Uterus (tissue), 4 donors: Measurements from ENCODE around the gene ZSCAN23. TPM values are rescaled to one million over a fixed set of nuclear protein-coding genes. Genes with fewer than 3 reads are reported as not detected.
A peak's percentile ranks its signal among the peaks of the same experiment; 100 is the strongest.

ENCODE experiments used
- DNase-seq, 2 donors: peaks; one replicate each; pipeline ENCODE4 v3.0.0-alpha.2; 2019 to 2020
- H3K27ac ChIP-seq, 2 donors: fragments of 200-600 bp; sonication (generic); 1 replicate in 1 of 2; 2 replicates in 1 of 2; pipeline ENCODE4 v1.5.1; 2016 to 2018
- H3K27me3 ChIP-seq, 2 donors: fragments of 200-600 bp; sonication (generic); one replicate each; pipeline ENCODE4 v1.5.1; 2018 to 2019; ENCODE audit warnings: control low read depth in 1 of 2
- H3K36me3 ChIP-seq, 2 donors: fragments of 200-600 bp; sonication (generic); one replicate each; pipeline ENCODE4 v1.5.1; 2019; ENCODE audit warnings: control low read depth in 1 of 2
- H3K4me1 ChIP-seq, 2 donors: fragments of 200-600 bp; sonication (generic); one replicate each; pipeline ENCODE4 v1.5.1; 2018 to 2019; ENCODE audit warnings: control low read depth in 1 of 2
- H3K4me3 ChIP-seq, 2 donors: fragments of 200-600 bp; sonication (generic); 1 replicate in 1 of 2; 2 replicates in 1 of 2; pipeline ENCODE4 v1.5.1; 2018 to 2019; ENCODE audit warnings: mild to moderate bottlenecking in 1 of 2
- H3K9me3 ChIP-seq, 2 donors: fragments of 200-600 bp; sonication (generic); one replicate each; pipeline ENCODE4 v1.5.1; 2019; ENCODE audit warnings: control low read depth in 1 of 2
- POLR2A ChIP-seq, 2 donors: fragments of 450-650 bp; IDR thresholded peaks; one replicate each; pipeline ENCODE4 v1.6.1; 2016; ENCODE audit warnings: antibody characterized with exemption in 2 of 2, mild to moderate bottlenecking in 1 of 2, moderate library complexity in 1 of 2
- intact Hi-C: fragments of 100-400 bp; cut with DNase I; formaldehyde crosslinking; loops from one replicate; pipeline ENCODE4 v1.15.1; 2023; ENCODE audit warnings: low total_unique reads
- total RNA-seq, 4 donors: library from RNA; depleted of rRNA in 3 of 4; stranded (reverse); fragments of >200 nt in 3 of 4; gene quantifications; one replicate each; pipeline versions ENCODE4 v1.1.0 to v1.2.4, GENCODE V29; 2014 to 2023
- TF ChIP-seq, protein P1 (sequence below), 4 experiments: fragments of 200-600 bp in 2 of 4; fragments of 450-650 bp in 2 of 4; sonication (generic) in 2 of 4; IDR thresholded peaks; one replicate each; pipeline ENCODE4 v1.5.1; 2016 to 2019; ENCODE audit warnings: antibody characterized with exemption in 4 of 4, mild to moderate bottlenecking in 2 of 4, moderate library complexity in 1 of 4
- donor health status: DM: yes; HTN: yes; CAD: no.

Gene ZSCAN23
- total RNA-seq, 4 donors from 2014 or later: 0.26 to 21.3 (median 7.5) TPM; not detected in 1

DNA sequence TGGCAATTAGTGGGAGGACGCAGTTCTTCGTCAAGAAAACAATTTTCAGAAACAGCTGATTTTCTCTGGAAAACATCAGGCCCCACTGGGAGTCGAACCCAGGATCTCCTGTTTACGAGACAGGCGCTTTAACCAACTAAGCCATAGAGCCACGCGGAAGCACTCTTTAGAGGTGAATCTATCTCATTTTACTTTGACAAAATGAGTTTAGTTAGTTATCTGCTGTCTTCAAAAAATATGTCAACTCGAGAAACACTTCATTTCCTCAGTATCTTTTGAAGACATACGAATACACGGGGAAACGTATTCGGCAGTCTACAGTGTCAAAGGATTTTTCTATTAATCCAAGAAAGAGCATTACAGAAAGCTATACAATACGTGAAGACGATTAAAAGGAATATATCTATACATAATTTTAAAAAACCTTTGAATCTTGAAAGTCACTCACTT, 45.6 kb upstream of the ZSCAN23 start:
- Histone ChIP-seq H3K4me1 (no peaks in the 10 kb centered on the region), H3K36me3 (no peaks in the 10 kb centered on the region), H3K9me3 (no peaks in the 10 kb centered on the region), H3K27me3 (no peaks in the 10 kb centered on the region), H3K4me3 (peak overlapping the region; percentile 46 to 56), H3K27ac (peak overlapping the region; percentile 90 to 95)
- TF ChIP-seq, protein P1, sequence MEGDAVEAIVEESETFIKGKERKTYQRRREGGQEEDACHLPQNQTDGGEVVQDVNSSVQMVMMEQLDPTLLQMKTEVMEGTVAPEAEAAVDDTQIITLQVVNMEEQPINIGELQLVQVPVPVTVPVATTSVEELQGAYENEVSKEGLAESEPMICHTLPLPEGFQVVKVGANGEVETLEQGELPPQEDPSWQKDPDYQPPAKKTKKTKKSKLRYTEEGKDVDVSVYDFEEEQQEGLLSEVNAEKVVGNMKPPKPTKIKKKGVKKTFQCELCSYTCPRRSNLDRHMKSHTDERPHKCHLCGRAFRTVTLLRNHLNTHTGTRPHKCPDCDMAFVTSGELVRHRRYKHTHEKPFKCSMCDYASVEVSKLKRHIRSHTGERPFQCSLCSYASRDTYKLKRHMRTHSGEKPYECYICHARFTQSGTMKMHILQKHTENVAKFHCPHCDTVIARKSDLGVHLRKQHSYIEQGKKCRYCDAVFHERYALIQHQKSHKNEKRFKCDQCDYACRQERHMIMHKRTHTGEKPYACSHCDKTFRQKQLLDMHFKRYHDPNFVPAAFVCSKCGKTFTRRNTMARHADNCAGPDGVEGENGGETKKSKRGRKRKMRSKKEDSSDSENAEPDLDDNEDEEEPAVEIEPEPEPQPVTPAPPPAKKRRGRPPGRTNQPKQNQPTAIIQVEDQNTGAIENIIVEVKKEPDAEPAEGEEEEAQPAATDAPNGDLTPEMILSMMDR (IDR thresholded peaks at IDR 0.05): no peak
- no peak for TF ChIP-seq POLR2A (IDR thresholded peaks at IDR 0.05)
- peak; percentile 58 to 60 for DNase-seq
- intact Hi-C loops: no loop called here

DNA sequence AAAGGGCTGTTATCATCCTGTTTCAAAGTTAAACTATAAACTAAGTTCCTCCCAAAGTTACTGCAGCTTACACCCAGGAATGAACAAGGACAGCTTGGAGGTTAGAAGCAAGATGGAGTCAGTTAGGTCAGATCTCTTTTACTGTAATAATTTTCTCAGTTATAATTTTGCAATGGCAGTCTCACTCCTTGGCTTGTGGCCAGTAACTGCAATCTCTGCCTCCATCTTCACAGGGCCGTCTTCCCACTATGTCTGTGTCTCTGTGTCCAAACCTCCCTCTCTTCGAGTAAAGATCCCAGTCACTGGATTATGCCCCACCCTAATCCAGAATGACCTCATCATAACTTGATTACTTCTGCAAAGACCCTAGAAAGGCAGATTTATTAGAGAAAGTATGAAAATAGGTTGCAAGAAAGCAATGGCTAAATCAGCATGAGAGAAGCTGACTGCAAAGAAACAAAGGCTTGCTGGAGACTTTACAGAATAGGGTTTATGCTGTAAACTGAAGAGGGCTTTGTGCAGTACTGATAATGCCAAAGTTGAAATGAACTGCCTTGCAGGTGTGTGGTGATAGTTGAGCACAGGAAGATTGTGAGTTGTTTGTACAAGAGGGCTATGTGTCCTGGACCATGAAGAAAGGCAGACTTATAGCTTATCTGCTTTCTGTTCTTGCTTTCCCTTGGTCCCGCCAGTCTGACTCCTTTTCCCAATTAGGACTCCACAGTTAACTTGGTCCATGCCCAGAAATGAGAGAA, 43.9 kb upstream of the ZSCAN23 start:
- H3K9me3 ChIP-seq: no peaks in the 10 kb centered on the region
- TF ChIP-seq, protein P1 (IDR thresholded peaks at IDR 0.05): no peak
- no peak for TF ChIP-seq POLR2A (IDR thresholded peaks at IDR 0.05)
- intact Hi-C loops: no loop called here
- H3K4me1 ChIP-seq: no peaks in the 10 kb centered on the region
- no peak overlapping the region for H3K27ac ChIP-seq
- no peak for DNase-seq
- H3K4me3 ChIP-seq: no peak overlapping the region
- H3K27me3 ChIP-seq: no peaks in the 10 kb centered on the region
- H3K36me3 ChIP-seq: no peaks in the 10 kb centered on the region

DNA sequence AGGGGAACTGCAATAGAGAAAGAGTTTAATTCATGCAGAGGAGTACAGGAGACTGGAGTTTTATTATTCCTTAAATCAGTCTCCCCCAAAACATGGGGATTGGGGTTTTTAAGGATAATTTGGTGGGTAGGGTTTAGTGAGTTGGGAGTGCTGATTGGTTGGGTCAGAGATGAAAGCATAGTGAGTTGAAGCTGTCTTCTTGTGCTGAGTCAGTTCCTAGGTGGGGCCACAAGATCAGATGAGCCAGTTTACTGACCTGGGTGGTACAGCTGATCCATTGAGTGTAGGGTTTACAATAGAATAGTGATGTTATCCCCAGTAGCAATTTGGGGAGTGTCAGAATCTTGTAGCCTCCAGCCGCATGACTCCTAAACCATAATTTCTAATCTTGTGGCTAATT, 43.2 kb upstream of the ZSCAN23 start:
- Histone ChIP-seq H3K27ac (no peak overlapping the region), H3K36me3 (no peaks in the 10 kb centered on the region), H3K4me1 (no peaks in the 10 kb centered on the region), H3K4me3 (no peak overlapping the region), H3K9me3 (no peaks in the 10 kb centered on the region), H3K27me3 (no peaks in the 10 kb centered on the region)
- TF ChIP-seq, protein P1 (IDR thresholded peaks at IDR 0.05): no peak
- TF ChIP-seq POLR2A (IDR thresholded peaks at IDR 0.05): no peak
- DNase-seq: no peak
- intact Hi-C loops: no loop called here

DNA sequence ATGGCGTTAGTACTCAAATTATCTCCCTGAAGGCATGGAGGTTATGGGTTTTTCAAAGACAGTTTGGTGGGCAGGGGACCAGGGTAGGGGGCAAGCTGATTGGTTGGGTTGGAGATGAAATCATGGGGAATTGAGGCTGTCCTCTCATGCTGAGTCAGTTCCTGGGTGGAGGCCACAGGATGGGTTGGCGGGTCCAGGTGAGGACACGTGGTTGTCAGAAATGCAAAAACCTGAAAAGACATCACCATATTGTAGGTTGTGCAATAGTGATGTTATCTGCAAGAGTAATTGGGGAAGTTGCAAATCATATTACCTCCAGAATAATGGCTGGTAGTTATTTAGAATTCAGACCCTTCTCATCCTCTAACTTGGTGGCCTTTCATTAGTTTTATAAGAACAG, 42.2 kb upstream of the ZSCAN23 start:
- intact Hi-C loops: no loop called here
- DNase-seq: no peak
- H3K27ac ChIP-seq: no peak overlapping the region
- H3K36me3 ChIP-seq: no peaks in the 10 kb centered on the region
- no peaks in the 10 kb centered on the region for H3K27me3 ChIP-seq
- no peaks in the 10 kb centered on the region for H3K9me3 ChIP-seq
- H3K4me1 ChIP-seq: no peaks in the 10 kb centered on the region
- H3K4me3 ChIP-seq: no peak overlapping the region
- TF ChIP-seq POLR2A (IDR thresholded peaks at IDR 0.05): no peak
- TF ChIP-seq, protein P1 (IDR thresholded peaks at IDR 0.05): no peak

DNA sequence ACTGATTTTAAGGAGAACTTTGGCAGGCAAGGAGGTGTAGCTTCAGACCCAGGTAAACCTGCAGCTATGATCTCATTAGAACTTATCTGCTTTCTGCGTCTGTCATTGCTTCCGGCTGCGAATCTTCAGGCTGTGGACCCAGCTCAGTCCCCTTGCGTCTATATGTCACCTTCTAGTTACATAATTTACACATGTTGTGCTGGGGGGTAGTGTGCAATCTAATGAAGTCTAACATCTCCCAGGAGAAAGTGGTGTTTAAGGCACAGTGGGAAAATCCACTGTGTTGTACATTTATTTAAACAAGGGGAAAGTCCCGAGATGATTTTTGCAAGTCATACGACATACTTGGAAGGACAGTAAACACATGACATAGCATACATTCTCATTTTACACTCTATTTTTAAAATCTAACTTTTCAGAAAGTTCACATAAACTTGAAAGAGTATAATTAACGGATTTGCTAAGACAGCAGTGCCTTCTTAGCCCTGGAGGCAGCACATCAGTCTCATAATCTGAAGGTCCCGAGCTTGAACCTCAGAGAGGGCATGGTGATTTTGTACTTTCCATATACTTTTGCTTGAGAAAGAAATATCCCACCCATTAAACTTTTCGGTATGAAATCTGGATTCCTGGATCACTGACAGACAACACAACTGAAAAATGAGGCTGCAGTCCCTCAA, 37.1 kb upstream of the ZSCAN23 start:
- Histone ChIP-seq H3K9me3 (no peaks in the 10 kb centered on the region), H3K27me3 (no peaks in the 10 kb centered on the region)

More for the DNA sequence above, 37.1 kb upstream of the ZSCAN23 start:
- intact Hi-C loops: no loop called here
- no peak overlapping the region for H3K4me3 ChIP-seq
- DNase-seq: no peak
- TF ChIP-seq POLR2A (IDR thresholded peaks at IDR 0.05): no peak
- TF ChIP-seq, protein P1 (IDR thresholded peaks at IDR 0.05): no peak
- no peak overlapping the region for H3K27ac ChIP-seq
- H3K36me3 ChIP-seq: no peaks in the 10 kb centered on the region
- H3K4me1 ChIP-seq: no peaks in the 10 kb centered on the region
